GM19239 (cell line): ENCODE results near the gene ARF1.

Experiments used
- DNase-seq: peaks from one replicate; pipeline ENCODE4 v3.0.0; 2011; ENCODE audit warnings: low spot score; ENCODE audit not compliant: insufficient read length
- FAIRE-seq: peaks from 2 replicates; lab custom pipeline; 2011; peaks lifted over from hg19 to GRCh38; lab: Jason Lieb, UNC

Gene ARF1

DNA sequence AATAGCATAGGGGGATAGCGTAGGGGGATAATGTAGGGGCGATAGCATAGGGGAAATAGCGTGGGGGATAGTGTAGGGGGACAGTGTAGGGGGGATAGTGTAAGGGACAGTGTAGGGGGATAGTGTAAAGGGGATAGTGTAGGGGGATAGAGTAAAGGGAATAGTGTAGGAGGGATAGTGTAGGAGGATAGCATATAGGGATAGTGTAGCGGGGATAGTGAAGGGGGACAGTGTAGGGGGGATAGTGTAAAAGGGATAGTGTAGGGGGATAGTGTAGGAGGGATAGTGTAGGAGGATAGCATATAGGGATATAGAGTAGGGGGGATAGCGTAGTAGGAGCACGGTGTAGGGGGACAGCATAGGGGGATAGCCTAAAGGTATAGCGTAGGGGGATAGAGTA is 14.1 kb upstream of the ARF1 start:
- no peak for FAIRE-seq
- DNase-seq, result no peak

GRCh38 chr1:228070173-228070572 is 12.3 kb upstream of the ARF1 start:
- DNase-seq (no peak), FAIRE-seq (no peak)

DNA sequence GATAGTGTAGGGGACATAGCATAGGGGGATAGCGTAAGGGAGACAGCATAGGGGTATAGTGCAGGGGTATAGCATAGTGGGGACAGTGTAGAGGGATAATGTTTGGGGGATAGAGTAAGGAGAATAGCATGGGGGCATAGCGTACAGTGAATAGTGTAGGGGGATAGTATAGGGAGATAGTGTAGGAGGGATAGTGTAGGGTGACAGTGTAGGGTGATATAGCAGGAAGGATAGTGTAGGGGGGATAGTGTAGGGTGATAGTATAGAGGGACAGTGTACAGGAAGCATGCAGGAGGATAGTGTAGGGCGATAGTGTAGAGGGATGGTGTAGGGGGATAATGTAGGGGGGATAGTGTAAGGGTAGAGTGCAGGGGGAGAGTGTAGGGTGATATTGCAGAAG is 11.7 kb upstream of the ARF1 start:
- DNase-seq (no peak), FAIRE-seq (no peak)

DNA sequence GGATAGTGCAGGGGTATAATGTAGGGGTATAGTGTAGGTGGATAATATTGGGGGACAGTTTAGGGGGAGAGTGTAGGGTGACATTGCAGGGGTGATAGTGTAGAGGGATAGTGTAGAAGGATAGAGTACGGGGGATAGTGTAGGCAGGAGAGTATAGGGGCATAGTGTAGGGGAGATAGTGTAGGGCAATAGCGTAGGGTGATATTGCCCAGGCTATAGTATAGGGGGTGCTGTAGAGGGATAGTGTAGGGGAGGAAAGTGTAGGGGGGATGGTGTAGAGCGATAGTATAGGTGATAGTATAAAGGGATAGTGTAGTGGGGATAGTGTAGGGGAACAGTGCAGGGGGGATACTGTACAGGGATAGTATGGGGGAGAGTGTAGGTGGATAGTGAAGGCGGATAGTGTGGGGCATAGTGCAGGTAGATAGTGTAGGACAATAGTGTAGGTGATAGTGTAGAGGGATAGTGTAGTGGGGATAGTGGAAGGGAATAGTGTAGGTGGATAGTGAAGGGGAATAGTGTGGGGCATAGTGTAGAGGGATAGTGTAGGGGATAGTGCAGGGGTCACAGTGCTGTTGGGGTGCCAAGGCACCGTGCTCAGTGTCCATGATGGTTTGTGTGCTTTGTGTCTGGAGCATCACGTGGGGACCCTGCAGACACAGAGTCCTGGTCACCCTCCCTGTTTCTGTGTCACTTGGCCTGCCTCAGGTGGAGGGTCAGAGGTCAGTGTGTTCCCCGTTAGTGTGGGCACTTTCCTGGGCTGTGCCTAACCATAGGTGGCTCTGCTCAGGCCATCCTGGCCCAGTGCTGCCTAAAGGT is 10.5 kb upstream of the ARF1 start:
- DNase-seq, result no peak
- no peak for FAIRE-seq

- DNase-seq, result no peak
- FAIRE-seq, result no peak
These were observed 9.9 kb upstream of the ARF1 start for GRCh38 chr1:228072658-228073043.

GRCh38 chr1:228073061-228073856 is 9.2 kb upstream of the ARF1 start:
- DNase-seq (no peak), FAIRE-seq (no peak)

- FAIRE-seq (no peak), DNase-seq (no peak)
These were observed 8.5 kb upstream of the ARF1 start for GRCh38 chr1:228073857-228074545.

DNA sequence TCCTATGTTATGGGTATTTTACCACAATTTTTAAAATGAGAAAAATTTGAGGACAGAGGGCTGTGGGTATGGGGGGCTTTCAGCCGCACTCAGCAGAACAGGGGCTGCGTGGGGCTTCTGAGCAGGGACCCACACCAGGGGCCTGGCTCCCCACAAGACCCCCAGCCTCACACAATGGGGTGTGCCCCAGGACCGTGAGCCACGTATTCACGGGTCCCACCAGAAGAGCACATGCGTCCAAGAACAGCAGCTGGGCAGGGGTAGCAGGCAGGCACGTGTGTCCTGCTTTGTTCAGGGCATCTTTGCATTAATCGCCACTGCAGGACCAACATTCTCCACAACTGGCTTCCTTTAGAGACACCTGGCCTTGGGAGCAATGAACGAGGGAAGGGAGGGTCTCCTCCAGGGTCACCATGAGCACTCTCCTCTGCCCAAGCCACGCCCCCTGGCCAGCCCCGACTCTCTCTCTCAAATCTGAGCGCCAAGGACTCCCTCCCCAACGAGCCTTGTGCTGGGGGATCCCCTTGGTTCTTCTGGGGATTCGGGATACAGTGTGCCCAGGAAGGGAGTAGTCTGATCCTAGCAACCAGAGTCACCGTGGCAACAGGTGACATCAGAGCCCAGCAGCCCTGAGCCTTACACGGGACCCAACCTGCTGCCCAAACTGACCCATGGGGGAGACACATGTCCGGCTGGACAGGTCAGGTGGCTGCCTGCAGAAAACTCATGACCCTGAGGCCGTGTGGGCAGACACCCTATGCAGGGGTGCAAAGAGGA is 7.4 kb upstream of the ARF1 start:
- FAIRE-seq, result no peak

GRCh38 chr1:228075801-228076271 is 6.7 kb upstream of the ARF1 start:
- no peak for FAIRE-seq

More for the DNA sequence above, 7.4 kb upstream of the ARF1 start:
- no peak for DNase-seq

DNA sequence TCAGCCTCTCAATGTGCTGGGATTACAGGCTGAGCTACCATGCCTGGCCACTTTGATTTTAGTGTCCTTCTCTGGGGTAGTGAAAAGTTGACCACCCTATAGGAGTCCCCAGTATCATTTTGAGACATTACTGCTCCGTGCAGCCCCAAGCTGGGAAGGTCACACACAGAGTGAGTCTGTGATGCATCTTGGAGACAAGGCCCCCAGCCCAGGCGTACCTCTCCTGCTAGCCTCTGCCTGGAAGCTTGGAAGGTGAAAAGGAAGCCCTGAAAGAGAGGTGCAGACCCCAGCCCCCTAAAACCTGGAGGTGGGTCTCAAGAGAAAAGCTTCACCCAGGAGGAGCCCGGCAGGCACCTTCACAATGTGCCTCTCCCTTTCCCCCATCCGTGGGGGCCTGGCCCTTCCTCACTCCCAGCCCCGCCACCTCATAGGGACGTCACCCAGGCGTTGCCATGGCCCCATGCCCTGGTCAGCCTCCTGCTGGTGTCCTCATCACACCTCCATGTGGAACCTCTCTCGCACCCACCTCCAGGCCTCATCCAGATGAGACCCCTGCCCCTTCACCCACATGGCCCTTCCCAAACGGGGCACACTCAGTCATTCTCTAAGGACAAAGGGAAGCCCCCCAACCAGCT is 5.6 kb upstream of the ARF1 start:
- DNase-seq, result no peak
- no peak for FAIRE-seq

More at GRCh38 chr1:228075801-228076271, 6.7 kb upstream of the ARF1 start:
- no peak for DNase-seq

- DNase-seq (no peak), FAIRE-seq (no peak)
These were observed 4.8 kb upstream of the ARF1 start for GRCh38 chr1:228077565-228078330.

GRCh38 chr1:228079013-228079412 is 3.5 kb upstream of the ARF1 start:
- FAIRE-seq (no peak), DNase-seq (no peak)

GRCh38 chr1:228079601-228080263 is 2.8 kb upstream of the ARF1 start:
- no peak for DNase-seq
- no peak for FAIRE-seq

DNA sequence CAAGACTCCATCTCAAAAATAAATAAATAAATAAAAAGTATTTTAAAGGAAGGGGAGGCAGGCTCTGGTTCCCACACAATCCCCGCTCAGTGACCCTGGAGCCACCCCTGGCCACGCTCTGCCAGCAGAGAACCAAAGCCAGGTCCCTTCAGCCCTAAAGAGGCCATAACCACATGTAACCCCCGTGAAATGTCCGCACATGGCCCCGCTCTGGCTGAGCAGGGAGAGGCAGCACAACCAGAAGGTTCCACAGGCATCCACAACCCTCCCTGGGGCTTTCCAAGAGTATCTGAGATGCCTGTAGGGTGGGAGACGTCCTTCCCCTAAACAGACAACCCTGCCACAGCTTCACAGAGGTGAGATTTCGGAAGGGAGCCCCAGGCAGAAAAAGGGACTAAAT is 1.4 kb upstream of the ARF1 start:
- no peak for FAIRE-seq
- DNase-seq, result no peak

DNA sequence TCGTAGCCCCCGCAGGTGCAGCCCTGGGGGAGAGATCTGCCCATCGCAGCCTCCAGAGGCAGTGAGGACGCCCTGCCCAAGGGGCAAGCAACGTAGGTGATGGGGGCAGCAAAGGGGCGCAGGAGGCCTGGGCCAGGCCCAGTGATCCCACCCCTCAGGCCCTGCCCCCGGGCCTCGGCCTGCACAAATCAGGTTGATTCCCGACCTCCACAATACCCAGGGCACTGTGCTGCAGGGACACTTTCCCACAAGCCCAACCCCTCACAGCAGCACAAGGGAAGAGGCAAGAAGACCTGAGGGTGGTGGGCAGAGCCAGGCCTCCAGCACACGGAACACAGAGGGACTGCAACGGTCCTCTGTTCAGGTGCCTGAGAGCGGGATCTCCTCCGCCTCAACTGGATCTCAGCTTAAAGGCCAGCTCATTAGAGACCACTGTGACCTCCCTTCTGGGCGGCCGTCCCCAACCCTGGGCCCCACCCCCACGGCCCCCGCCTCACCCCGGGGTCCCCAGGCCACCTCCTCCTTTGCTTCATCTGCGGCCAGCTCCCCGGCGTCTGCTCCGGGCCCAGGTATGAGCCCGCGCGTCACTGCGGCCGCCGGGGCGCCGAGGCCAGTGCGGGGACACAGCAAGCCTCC is 812 bp upstream of the ARF1 start:
- DNase-seq (peak; percentile 35), FAIRE-seq (peak; percentile 11)

GRCh38 chr1:228082918-228083870 is 686 bp downstream of the ARF1 start:
- DNase-seq (peak; percentile 57), FAIRE-seq (peak; percentile 51)

GRCh38 chr1:228083871-228084278 is 1.4 kb downstream of the ARF1 start:
- no peak for FAIRE-seq
- DNase-seq, result no peak
